ENCODE results near the gene RETREG1. TPM values are rescaled to one million over a fixed set of nuclear protein-coding genes. Genes with fewer than 3 reads are reported as not detected.

The RETREG1 gene
- total and polyA plus RNA-seq, 7 experiments from 2014 or later = 37.4 to 130 (median 48.6) TPM

DNA sequence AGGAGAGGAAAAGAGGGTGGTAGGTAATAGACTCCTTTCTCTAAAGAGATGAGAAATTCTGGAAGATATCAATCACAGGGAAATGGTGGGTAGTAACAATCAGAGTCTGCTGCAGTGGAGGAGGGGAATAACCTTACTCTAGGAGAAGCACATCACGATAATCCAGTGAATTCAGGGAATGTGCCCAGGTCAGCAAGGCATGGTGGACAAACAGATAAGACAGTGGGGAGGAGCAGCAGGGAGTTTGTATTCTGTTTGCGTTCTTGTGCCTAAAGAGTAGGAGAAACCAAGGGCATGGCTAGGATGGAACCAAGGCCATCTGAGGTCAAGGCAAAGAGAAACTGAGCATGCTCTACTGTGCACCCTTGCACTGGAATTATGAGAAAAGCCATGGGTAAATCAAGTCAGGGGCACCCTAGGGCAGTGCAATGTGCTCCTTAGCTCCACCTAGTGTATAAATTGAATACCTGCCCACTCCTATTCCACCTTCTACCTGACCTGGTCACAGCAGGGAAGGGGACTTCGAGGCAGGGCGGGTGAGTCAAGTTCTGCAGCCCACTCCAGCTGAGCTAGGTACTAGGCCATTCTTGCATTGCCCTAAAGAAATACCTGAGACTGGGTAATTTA, 31.6 kb downstream of the RETREG1 start:
- Mint-ChIP-seq H3K9me3 (peaks cover 0 to 6% (median 0%) of the 10 kb centered on the region in 11 donors), H3K36me3 (peaks cover 12 to 58% (median 38%) of the 10 kb centered on the region in 5 donors), H3K27ac (peak overlapping the region in 5 of 9 donors; percentile 4 to 60 (median 23)), H3K4me1 (peaks cover 16 to 93% (median 77%) of the 10 kb centered on the region in 7 donors), H3K27me3 (no peaks in the 10 kb centered on the region), H3K4me3 (peak overlapping the region in 2 of 10 donors; percentile 1 to 32)
- Histone ChIP-seq H3K4me1 (ENCODE audit: control insufficient read depth in 2 of 2, insufficient read depth in 2 of 2, low read length in 2 of 2) (no peaks in the 10 kb centered on the region), H3K9me3 (ENCODE audit: control insufficient read depth in 2 of 3, low read length in 3 of 3) (no peaks in the 10 kb centered on the region), H3K27me3 (ENCODE audit: control insufficient read depth in 2 of 2, insufficient read depth in 2 of 2, low read length in 2 of 2) (no peaks in the 10 kb centered on the region), H3K27ac (ENCODE audit: low read depth, low read length) (no peak overlapping the region), H3K4me3 (ENCODE audit: low read length) (no peak overlapping the region), H3K36me3 (ENCODE audit: control insufficient read depth in 2 of 3, insufficient read depth in 3 of 3, low read length in 3 of 3) (peaks cover 0 to 29% (median 0%) of the 10 kb centered on the region in 3 experiments)
- ATAC-seq (peak; percentile 54), DNase-seq (no peak)
- ChIA-PET CTCF (interaction anchor here (0.7 to 1.4 kb wide), 2 partner anchors 10 to 42 kb away, joined by 3 read pairs; no protein-coding TSS in a partner anchor), POLR2A (interaction anchor here (1.1 kb wide), 1 partner anchor 32 kb away, joined by 3 read pairs; the partner anchor contains the start of gene RETREG1)
- intact Hi-C loops (cut with micrococcal nuclease) = no loop called here

DNA sequence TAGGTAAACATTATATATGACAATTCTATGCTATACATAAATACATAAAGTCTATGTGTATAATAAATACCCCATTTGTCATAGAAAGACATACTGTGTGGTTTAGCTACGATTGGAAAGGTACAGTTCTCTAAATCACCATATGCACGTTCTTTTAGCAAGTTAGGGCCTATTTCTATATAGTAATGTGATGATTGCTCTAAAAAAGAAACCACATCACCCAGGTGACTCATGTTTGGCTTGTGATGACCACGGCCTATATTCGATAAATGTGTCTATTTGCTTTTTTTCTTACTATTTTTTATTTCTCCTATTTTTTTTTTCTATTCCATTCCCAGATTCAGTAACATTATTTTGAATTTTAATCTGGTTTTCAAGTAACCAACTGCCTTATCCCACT, 34.7 kb downstream of the RETREG1 start:
- no peak overlapping the region for H3K4me3 Mint-ChIP-seq
- intact Hi-C loops (cut with micrococcal nuclease) = no loop called here

DNA sequence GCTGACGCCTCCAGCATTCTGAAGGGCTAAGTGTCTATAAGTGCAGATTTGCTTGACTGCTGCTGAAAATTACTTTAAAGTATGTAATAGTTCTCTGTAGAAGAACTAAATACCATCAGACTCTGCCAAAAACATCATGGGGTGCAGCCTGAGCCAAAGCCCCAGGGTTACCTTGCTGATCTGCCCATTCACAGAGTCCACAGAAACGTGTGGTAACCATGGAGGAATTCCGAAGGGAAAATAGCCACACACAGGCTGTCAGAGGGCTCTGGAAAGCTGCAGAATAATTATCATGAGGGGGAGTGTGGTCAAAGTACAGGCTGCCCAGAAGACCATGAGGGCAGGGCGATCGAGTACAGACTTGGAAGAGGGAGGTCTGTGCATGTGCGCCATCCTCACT, 36.4 kb downstream of the RETREG1 start:
- Mint-ChIP-seq H3K4me1 (peaks cover 15 to 85% (median 65%) of the 10 kb centered on the region in 7 donors), H3K27ac (no peak overlapping the region), H3K4me3 (peak overlapping the region in 1 of 10 donors; percentile 15), H3K9me3 (peaks cover 0 to 3% (median 0%) of the 10 kb centered on the region in 11 donors), H3K27me3 (no peaks in the 10 kb centered on the region), H3K36me3 (peaks cover 3 to 35% (median 14%) of the 10 kb centered on the region in 5 donors)
- Histone ChIP-seq H3K9me3 (ENCODE audit: control insufficient read depth in 2 of 3, low read length in 3 of 3) (no peaks in the 10 kb centered on the region), H3K27ac (ENCODE audit: low read depth, low read length) (no peak overlapping the region), H3K27me3 (ENCODE audit: control insufficient read depth in 2 of 2, insufficient read depth in 2 of 2, low read length in 2 of 2) (no peaks in the 10 kb centered on the region), H3K36me3 (ENCODE audit: control insufficient read depth in 2 of 3, insufficient read depth in 3 of 3, low read length in 3 of 3) (peaks cover 0 to 4% (median 0%) of the 10 kb centered on the region in 3 experiments), H3K4me3 (ENCODE audit: low read length) (no peak overlapping the region), H3K4me1 (ENCODE audit: control insufficient read depth in 2 of 2, insufficient read depth in 2 of 2, low read length in 2 of 2) (no peaks in the 10 kb centered on the region)
- no peak for ATAC-seq
- no peak for DNase-seq
- CTCF ChIA-PET = no interaction called here
- intact Hi-C loops (cut with micrococcal nuclease) = no loop called here
- POLR2A ChIA-PET = no interaction called here

More for the DNA sequence above, 34.7 kb downstream of the RETREG1 start:
- Histone ChIP-seq H3K4me3 (ENCODE audit: low read length) (no peak overlapping the region), H3K27me3 (ENCODE audit: control insufficient read depth in 2 of 2, insufficient read depth in 2 of 2, low read length in 2 of 2) (no peaks in the 10 kb centered on the region), H3K27ac (ENCODE audit: low read depth, low read length) (no peak overlapping the region), H3K36me3 (ENCODE audit: control insufficient read depth in 2 of 3, insufficient read depth in 3 of 3, low read length in 3 of 3) (peaks cover 0 to 5% (median 4%) of the 10 kb centered on the region in 3 experiments), H3K9me3 (ENCODE audit: control insufficient read depth in 2 of 3, low read length in 3 of 3) (no peaks in the 10 kb centered on the region), H3K4me1 (ENCODE audit: control insufficient read depth in 2 of 2, insufficient read depth in 2 of 2, low read length in 2 of 2) (no peaks in the 10 kb centered on the region)
- Mint-ChIP-seq H3K27ac (no peak overlapping the region), H3K4me1 (peaks cover 20 to 91% (median 72%) of the 10 kb centered on the region in 7 donors), H3K27me3 (no peaks in the 10 kb centered on the region), H3K36me3 (peaks cover 3 to 48% (median 27%) of the 10 kb centered on the region in 5 donors), H3K9me3 (peaks cover 0 to 3% (median 0%) of the 10 kb centered on the region in 11 donors)
- DNase-seq (no peak), ATAC-seq (no peak)
- ChIA-PET CTCF (no interaction called here), POLR2A (no interaction called here)

DNA sequence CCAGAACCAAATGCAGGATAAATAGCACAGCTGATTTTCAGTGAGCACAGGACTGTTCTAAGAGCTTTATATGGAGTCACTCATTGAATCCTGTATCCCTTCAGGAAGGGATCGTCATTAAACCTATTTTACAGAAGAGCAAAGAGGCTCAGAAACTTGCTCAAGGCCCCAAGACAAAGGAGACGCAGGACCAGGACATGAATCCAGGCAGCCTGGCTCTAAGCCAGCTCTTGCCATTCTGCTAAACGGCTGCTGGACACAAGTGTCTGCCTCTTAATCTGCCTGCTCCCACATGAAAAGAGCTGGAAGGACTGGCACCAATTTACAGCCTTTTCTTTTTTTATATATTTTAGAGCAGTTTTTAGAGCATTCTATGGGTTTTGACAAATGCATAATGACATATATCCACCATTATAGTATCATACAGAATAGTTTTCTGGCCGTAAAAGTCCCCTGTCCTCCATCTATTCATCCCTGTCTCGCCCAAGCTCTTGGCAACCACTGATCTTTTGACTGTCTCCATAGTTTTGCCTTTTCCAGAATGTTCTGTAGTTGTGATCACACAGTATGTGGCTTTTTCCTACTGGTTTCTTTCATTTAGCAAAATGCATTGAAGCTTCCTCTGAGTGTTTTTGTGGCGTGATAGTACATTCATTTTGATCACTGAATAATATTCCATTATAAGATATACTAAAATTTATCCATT, 37.5 kb downstream of the RETREG1 start:
- Histone ChIP-seq H3K4me1 (ENCODE audit: control insufficient read depth in 2 of 2, insufficient read depth in 2 of 2, low read length in 2 of 2) (peaks cover 0 to 5% of the 10 kb centered on the region in 2 donors), H3K4me3 (ENCODE audit: low read length) (no peak overlapping the region), H3K27ac (ENCODE audit: low read depth, low read length) (no peak overlapping the region), H3K9me3 (ENCODE audit: control insufficient read depth in 2 of 3, low read length in 3 of 3) (no peaks in the 10 kb centered on the region), H3K27me3 (ENCODE audit: control insufficient read depth in 2 of 2, insufficient read depth in 2 of 2, low read length in 2 of 2) (no peaks in the 10 kb centered on the region), H3K36me3 (ENCODE audit: control insufficient read depth in 2 of 3, insufficient read depth in 3 of 3, low read length in 3 of 3) (peaks cover 0 to 4% (median 0%) of the 10 kb centered on the region in 3 experiments)
- ATAC-seq (no peak), DNase-seq (no peak)
- peaks cover 12 to 85% (median 62%) of the 10 kb centered on the region in 7 donors for H3K4me1 Mint-ChIP-seq
- CTCF ChIA-PET = no interaction called here
- peaks cover 0 to 3% (median 0%) of the 10 kb centered on the region in 11 donors for H3K9me3 Mint-ChIP-seq
- no peaks in the 10 kb centered on the region for H3K27me3 Mint-ChIP-seq
- no peak overlapping the region for H3K4me3 Mint-ChIP-seq
- POLR2A ChIA-PET = interaction anchor here (0.6 to 0.9 kb wide), 2 partner anchors 26 to 37 kb away, joined by 3 read pairs; partner anchors contain the start of gene RETREG1
- intact Hi-C loops (cut with micrococcal nuclease) = no loop called here
- H3K36me3 Mint-ChIP-seq = peaks cover 3 to 28% (median 14%) of the 10 kb centered on the region in 5 donors
- H3K27ac Mint-ChIP-seq = peak overlapping the region in 5 of 9 donors; percentile 15 to 91 (median 40)

DNA sequence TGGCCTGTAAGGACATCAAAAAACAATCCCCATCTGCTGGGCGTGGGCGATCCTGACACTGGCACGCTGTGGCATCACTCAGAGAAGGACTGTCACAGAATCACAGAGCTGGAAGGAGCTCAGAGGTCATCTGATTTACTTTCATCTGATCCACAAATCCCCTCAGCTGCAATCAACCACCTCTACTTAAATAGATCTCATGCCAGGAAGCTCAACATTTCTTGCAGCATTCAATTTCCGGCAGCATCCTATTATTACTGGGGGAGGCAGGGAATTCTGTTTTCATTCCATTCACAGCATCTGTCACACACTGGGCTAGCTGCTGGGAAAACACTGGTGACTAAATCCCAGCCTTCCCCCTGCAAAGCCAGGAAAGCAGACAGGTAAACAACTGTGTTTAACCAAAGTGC, 38.3 kb downstream of the RETREG1 start:
- H3K4me1 Mint-ChIP-seq = peaks cover 16 to 85% (median 62%) of the 10 kb centered on the region in 7 donors
- peaks cover 0 to 7% of the 10 kb centered on the region in 2 donors for H3K4me1 ChIP-seq (ENCODE audit: control insufficient read depth in 2 of 2, insufficient read depth in 2 of 2, low read length in 2 of 2)
- H3K9me3 Mint-ChIP-seq = peaks cover 0 to 3% (median 0%) of the 10 kb centered on the region in 11 donors
- H3K4me3 Mint-ChIP-seq = no peak overlapping the region
- no peaks in the 10 kb centered on the region for H3K27me3 Mint-ChIP-seq
- peak overlapping the region in 4 of 9 donors; percentile 15 to 65 (median 36) for H3K27ac Mint-ChIP-seq
- intact Hi-C loops (cut with micrococcal nuclease) = no loop called here
- H3K27me3 ChIP-seq (ENCODE audit: control insufficient read depth in 2 of 2, insufficient read depth in 2 of 2, low read length in 2 of 2) = no peaks in the 10 kb centered on the region
- ATAC-seq (no peak), DNase-seq (no peak)
- H3K4me3 ChIP-seq (ENCODE audit: low read length) = no peak overlapping the region
- H3K36me3 Mint-ChIP-seq = peaks cover 3 to 25% (median 14%) of the 10 kb centered on the region in 5 donors
- ChIA-PET CTCF (no interaction called here), POLR2A (no interaction called here)
- no peaks in the 10 kb centered on the region for H3K9me3 ChIP-seq (ENCODE audit: control insufficient read depth in 2 of 3, low read length in 3 of 3)
- peaks cover 0 to 4% (median 0%) of the 10 kb centered on the region in 3 experiments for H3K36me3 ChIP-seq (ENCODE audit: control insufficient read depth in 2 of 3, insufficient read depth in 3 of 3, low read length in 3 of 3)
- no peak overlapping the region for H3K27ac ChIP-seq (ENCODE audit: low read depth, low read length)

DNA sequence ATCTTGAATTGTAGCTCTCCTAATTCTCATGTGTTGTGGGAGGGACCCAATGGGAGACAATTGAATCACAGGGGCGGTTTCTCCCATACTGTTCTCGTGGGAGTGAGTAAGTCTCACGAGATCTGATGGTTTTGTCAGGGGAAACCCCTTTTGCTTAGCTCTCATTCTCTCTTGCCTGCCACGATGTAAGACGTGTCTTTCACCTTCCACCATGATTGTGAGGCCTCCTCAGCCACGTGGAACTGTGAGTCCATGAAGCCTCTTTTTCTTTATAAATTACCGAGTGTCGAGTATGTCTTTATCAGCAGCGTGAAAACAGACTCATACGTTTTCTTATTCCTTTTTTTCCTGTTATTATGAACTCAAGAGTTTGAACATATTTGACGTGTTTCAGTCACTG, 39.1 kb downstream of the RETREG1 start:
- H3K27ac Mint-ChIP-seq = peak overlapping the region in 1 of 9 donors; percentile 46
- Histone ChIP-seq H3K27ac (ENCODE audit: low read depth, low read length) (no peak overlapping the region), H3K4me3 (ENCODE audit: low read length) (no peak overlapping the region), H3K27me3 (ENCODE audit: control insufficient read depth in 2 of 2, insufficient read depth in 2 of 2, low read length in 2 of 2) (no peaks in the 10 kb centered on the region), H3K36me3 (ENCODE audit: control insufficient read depth in 2 of 3, insufficient read depth in 3 of 3, low read length in 3 of 3) (peaks cover 0 to 4% (median 0%) of the 10 kb centered on the region in 3 experiments), H3K9me3 (ENCODE audit: control insufficient read depth in 2 of 3, low read length in 3 of 3) (no peaks in the 10 kb centered on the region), H3K4me1 (ENCODE audit: control insufficient read depth in 2 of 2, insufficient read depth in 2 of 2, low read length in 2 of 2) (peaks cover 0 to 7% of the 10 kb centered on the region in 2 donors)
- DNase-seq = no peak
- intact Hi-C loops (cut with micrococcal nuclease) = no loop called here
- ChIA-PET POLR2A (interaction anchor here (1.2 kb wide), 1 partner anchor 53 kb away, joined by 3 read pairs; no protein-coding TSS in a partner anchor), CTCF (interaction anchor here (0.6 kb wide), 1 partner anchor 1623 kb away, joined by 3 read pairs; no protein-coding TSS in a partner anchor)
- peaks cover 3 to 25% (median 17%) of the 10 kb centered on the region in 5 donors for H3K36me3 Mint-ChIP-seq
- ATAC-seq = no peak
- no peak overlapping the region for H3K4me3 Mint-ChIP-seq
- peaks cover 0 to 3% (median 0%) of the 10 kb centered on the region in 11 donors for H3K9me3 Mint-ChIP-seq
- H3K27me3 Mint-ChIP-seq = no peaks in the 10 kb centered on the region
- peaks cover 16 to 87% (median 68%) of the 10 kb centered on the region in 7 donors for H3K4me1 Mint-ChIP-seq
